NCI-H510A treated with DMSO at 0.1 percent for 48 hours (cell line): ENCODE measurements around the gene FMN1.
A peak's percentile ranks its signal among the peaks of the same experiment; 100 is the strongest.
"Not testable (repeated sequence)": the region's sequence is repeated elsewhere in the genome, so short reads cannot be mapped to it uniquely, and the experiment has no call there.

Experiments
- DNase-seq: peaks from one replicate; lab custom pipeline; 2025; lab: John Stamatoyannopoulos, UW

Gene FMN1

GRCh38 chr15:32853592-32853991 is 340.9 kb downstream of the FMN1 start:
- DNase-seq = no peak

- DNase-seq = no peak
These were observed 341.7 kb downstream of the FMN1 start for GRCh38 chr15:32852771-32853170.

- no peak for DNase-seq
These were observed 342.5 kb downstream of the FMN1 start for GRCh38 chr15:32852017-32852416.

DNA sequence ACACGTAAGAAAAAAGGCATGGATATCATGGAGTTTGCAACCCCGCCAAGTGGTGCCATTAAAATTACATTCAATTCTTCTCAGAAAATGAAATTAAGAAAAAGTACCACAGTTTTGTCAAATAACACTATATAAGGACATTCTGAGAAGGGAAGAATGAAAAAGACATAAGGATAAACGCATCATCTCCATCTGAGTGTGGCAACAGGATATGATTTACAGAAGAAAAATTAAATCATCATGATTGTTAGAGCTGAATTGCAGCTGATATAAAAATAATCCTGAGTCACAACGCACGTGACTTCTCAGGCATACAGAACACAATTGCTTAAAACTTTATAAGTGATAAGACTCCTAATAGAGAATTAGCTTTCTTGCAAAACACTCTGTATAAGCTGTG is 342.9 kb downstream of the FMN1 start:
- no peak for DNase-seq

- DNase-seq = no peak
These were observed 344.5 kb downstream of the FMN1 start for GRCh38 chr15:32849769-32850668.

GRCh38 chr15:32846671-32847070 is 347.8 kb downstream of the FMN1 start:
- DNase-seq = not testable (repeated sequence)

DNA sequence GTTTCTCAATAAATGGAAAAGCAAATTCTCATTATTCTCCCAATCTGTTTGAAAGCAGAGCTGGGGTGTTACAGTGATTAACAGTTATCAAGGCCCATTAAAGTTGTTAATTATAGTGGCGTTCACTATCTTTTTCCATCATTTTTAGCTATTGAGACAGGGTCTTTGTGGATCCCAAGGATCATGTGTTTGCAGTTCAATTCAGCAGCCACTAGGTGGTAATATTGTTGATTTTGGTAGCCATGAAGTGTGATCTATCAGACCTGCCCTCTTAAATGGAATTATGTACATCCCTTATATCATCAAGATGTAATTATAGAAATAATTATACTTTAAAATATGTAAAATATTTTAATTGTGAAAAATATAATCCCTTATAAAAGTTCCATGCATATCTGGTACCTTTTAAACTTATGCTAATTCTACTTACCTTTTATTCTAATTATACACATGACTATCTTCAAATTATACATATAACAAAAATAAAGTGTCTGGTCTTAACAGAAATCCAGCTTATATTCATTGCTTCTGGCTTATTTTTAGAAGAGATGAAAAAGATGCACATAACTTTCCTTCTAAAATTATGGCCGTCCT is 350.3 kb downstream of the FMN1 start:
- peak; percentile 1 for DNase-seq

DNA sequence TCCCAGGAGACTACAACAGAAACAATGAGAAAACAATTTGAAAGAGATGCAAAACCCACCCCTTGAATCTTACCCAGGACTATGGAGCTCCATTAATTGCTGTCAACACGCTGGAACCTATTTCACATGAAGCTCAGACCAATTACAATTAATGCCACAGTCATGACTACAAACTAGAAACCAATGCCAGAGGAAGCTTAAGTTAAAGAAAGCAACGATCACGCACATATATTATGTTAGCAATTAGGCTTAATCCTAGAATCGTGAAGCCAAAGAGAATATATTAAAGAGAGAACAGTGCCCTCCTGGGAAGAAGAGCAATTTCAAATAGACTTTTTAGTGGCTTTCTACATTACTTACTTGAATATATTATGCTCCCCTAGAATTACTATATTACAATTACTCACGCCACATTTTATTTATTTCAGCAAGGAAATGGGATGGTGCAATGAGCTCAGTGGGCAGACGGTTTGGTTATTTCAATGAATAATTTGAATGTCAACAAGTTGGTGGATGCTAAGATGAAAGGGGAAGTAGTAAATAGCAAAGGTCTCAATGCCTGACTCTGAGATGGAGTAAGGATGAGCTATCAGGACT is 351.2 kb downstream of the FMN1 start:
- no peak for DNase-seq

DNA sequence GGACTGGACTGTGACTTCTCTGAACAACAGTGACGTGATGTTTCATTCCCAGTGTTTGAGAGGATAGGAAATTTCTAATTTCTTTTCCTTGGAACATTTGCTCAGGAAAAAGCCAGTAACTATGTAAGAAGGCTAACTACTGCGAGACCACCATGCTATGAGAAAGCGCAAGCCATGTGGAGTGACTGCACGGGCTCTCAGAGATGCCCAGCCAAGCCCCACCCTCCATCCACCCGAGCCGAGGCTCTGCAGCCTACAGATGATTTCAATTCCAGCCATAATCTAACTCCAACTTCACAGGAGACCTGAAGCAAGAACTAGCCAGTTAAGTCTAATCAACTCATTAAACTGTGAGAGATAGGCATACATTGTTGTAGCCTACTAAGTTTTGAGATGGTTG is 352.4 kb downstream of the FMN1 start:
- DNase-seq = no peak

DNA sequence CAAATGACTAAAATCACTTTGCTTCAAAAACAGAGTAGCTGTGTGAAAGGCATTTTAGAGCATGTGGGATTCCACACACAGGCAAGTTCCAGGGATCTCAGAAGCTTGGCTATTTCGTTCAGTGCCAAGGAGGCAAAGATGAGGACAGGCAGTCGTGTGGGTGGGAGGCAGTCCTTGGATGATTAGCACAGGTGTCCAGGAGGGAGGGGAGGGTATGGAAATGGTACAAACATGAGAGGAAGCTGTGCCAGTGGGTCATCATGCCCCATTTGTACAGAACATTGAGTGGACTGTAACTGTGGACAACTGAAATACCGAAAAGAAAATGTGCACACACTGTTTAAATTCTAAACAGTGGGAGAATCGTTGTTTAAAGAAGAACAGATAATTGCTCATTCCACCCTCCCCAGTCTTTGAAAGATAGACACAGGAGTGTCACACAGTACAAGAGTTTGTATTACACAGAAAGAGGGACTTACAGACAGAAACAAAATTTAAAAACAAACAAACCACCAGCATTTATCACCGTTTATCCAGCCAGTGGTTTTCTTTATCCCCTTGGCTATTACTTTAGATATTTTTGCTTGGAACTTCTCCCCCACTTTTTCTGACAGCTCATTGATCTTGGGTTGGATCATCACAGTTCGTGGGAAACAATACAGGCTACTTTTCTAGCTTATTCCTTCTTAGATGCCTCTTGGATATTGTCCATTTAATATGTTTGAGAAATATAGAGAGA is 353.8 kb downstream of the FMN1 start:
- DNase-seq = no peak

GRCh38 chr15:32838820-32839219 is 355.7 kb downstream of the FMN1 start:
- peak; percentile 20 for DNase-seq

- no peak for DNase-seq
These were observed 356.2 kb downstream of the FMN1 start for GRCh38 chr15:32838338-32838737.

- DNase-seq = no peak
These were observed 356.6 kb downstream of the FMN1 start for GRCh38 chr15:32837935-32838334.

DNA sequence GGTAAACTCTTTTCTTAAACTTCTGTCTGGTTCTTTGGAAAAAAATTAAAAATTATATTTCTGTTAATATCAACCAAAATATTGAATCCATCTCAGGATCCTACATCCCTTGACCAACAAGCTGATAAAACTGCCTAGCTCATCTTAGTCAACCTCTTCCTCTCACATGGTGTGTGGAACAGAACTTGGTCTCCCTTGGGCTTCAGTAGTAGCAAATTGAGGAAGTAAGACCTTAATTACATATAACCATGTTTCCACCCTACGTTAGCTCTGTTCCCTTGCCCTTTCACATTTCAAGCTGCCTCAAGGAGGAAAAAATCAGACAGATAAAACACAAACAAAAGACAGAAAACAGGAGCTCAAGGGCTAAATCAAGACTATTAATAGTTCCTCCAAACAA is 360.4 kb downstream of the FMN1 start:
- DNase-seq = no peak

DNA sequence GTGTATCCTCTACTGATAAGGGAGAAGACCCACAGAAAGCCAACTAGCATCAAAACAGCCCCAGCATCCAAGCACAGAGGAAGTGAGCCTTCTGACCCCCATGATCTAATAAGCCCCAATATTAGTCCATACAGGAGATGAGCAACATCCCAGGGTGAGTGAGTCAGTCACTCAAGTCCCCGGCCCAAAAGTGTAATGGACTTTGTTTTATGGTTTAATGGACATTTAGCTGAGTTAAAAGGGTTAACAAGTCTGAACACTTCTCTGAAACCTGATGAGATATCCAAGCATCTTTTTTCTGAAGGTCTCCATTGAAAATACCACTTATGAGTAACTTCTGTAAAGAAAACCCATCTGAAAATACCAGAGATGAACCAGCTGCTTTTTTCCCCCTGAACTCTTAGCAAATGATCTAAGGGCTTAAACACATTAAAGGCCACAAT is 361.1 kb downstream of the FMN1 start:
- no peak for DNase-seq

GRCh38 chr15:32831485-32831884 is 363.0 kb downstream of the FMN1 start:
- no peak for DNase-seq

DNA sequence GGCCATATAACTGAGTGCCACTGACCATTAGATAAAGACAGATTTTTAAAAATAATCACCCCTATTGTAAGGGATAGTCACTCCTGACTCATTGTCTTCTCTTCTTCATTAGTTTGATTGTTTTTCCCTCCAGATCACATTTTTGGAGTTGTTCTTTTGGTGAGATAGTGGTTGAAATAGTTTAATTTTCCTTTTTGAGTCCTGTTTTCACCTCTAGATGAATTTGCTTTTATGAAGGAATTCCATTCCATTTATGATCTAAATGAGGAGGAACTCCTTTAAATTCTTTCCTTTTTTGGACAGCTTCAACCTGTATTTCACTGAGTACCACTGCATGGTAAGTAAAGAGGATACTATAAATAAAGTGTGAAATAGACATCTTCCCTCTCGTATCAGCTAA is 364.3 kb downstream of the FMN1 start:
- no peak for DNase-seq

GRCh38 chr15:32829436-32829835 is 365.1 kb downstream of the FMN1 start:
- no peak for DNase-seq

DNA sequence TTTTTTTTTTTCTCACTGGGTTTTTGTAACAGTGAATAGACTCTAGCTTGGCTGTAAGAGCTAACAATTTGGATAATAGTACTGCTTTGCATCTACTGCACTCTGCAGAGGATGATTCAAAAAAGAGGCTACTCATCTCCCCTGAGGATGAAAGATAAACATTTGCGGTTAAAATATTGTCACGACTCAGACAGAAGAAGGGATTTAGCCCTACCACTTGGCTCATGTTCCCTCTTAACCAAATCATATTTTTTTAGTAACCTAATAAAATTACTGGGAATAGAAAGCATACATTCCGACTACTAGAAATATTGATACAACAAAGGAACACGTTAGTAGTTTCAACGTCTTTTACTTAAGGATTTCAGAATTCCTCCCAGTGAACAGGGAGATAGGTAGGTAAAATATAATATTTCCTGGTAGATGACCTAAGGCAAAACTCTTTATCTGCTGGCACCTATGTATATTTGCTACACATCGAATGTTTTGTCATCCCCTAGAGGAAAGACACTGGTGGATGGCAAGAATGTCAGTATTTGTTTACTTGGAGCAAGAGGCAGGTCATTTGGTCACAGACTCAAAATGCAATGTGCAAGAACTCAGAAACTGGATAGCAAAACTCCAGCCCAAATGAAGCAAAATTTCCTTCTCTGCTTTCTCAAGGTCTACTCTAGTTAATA is 365.9 kb downstream of the FMN1 start:
- no peak for DNase-seq

GRCh38 chr15:32826685-32827084 is 367.8 kb downstream of the FMN1 start:
- no peak for DNase-seq

GRCh38 chr15:32825219-32825618 is 369.3 kb downstream of the FMN1 start:
- no peak for DNase-seq

DNA sequence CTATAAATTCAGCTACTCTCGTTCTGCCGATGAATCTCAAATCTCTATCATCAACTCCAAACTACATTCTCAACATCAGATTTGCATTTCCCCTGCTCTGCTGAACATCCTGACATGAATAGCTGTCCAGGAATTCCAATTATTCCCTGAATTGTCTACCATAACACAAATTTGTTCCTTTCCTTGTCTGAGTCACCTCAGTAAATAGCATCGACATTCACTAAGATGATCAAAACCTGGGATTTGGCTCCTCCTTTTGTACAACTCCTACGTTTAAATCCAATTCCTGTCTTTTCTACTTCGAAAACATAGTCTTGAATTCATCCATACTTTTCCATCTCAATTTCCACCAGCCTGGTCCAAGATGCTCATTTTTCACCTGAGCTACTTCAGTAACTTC is 369.7 kb downstream of the FMN1 start:
- DNase-seq = no peak
